Measurements from ENCODE around the gene SLC16A6. TPM values are rescaled to one million over a fixed set of nuclear protein-coding genes. Genes with fewer than 3 reads are reported as not detected.
A peak's percentile ranks its signal among the peaks of the same experiment; 100 is the strongest.

Gene SLC16A6
- total RNA-seq, 6 donors from 2014 or later: 2.4 to 9.9 (median 6.5) TPM

GRCh38 chr17:68248199-68248825, 42.6 kb downstream of the SLC16A6 start:
- 2 to 5% methylated on average over 11 to 18 of the region's 19 CpGs for WGBS, 2 donors
- TF ChIP-seq POLR2AphosphoS5 (IDR thresholded peaks at IDR 0.05): no peak
- no peak for TF ChIP-seq POLR2A (IDR thresholded peaks at IDR 0.05)
- no peak for TF ChIP-seq EP300 (IDR thresholded peaks at IDR 0.05)
- TF ChIP-seq, protein P1, sequence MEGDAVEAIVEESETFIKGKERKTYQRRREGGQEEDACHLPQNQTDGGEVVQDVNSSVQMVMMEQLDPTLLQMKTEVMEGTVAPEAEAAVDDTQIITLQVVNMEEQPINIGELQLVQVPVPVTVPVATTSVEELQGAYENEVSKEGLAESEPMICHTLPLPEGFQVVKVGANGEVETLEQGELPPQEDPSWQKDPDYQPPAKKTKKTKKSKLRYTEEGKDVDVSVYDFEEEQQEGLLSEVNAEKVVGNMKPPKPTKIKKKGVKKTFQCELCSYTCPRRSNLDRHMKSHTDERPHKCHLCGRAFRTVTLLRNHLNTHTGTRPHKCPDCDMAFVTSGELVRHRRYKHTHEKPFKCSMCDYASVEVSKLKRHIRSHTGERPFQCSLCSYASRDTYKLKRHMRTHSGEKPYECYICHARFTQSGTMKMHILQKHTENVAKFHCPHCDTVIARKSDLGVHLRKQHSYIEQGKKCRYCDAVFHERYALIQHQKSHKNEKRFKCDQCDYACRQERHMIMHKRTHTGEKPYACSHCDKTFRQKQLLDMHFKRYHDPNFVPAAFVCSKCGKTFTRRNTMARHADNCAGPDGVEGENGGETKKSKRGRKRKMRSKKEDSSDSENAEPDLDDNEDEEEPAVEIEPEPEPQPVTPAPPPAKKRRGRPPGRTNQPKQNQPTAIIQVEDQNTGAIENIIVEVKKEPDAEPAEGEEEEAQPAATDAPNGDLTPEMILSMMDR (IDR thresholded peaks at IDR 0.05): no peak
- Histone ChIP-seq H3K36me3 (peaks cover 0 to 10% (median 2%) of the 10 kb centered on the region in 4 donors), H3K4me1 (peaks cover 11 to 29% (median 15%) of the 10 kb centered on the region in 4 donors), H3K9me3 (no peaks in the 10 kb centered on the region), H3K4me3 (peak overlapping the region; percentile 58 to 90 (median 75)), H3K27me3 (no peaks in the 10 kb centered on the region), H3K27ac (peak overlapping the region; percentile 96 to 99 (median 98))
- DNase-seq (peak in 1 of 2 donors; percentile 65), ATAC-seq (ENCODE audit: low FRiP score in 2 of 2) (peak; percentile 63 to 64)

DNA sequence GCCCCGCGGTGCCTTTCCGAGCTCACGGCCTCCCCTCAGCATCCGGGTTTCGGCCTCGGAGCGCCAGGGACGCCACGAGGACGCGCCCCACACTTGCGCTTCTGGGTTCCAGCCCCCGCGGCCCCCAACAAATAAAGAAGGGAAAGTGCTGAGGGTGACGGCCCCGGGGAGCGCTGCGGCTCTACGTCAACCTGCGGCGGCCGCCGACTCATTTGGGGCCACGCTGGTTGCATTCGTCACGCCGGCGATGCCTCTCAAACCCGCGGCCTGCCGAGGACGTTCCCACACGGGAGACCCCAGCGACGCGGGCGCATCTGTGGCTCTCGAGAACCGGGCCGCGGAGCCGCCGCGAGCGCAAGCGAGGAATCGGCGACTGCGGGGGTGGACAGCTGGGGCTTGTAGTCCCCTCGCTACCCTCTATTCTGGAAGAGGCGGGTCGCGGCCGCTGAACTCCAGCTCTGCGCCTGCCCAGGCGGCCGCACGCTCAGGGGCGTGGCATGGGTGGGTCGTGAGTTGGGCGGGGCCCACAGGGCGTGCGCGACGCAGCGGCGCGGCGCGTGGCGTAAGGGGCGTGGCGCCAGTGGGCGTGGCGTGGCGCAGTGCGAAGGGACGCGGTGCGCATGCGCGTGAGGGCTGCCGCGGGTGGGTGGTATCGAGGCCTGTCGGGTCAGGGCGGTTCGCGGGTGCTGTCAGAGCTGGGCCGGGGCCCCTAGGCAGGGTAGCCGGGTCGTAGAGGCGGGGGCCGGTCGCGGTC, 43.3 kb downstream of the SLC16A6 start, which contains the start of gene AMZ2:
TSS of gene AMZ2 (plus strand) at position 599 of the 754 bp plus-strand sequence. CDS start 2,145 bp downstream, outside the sequence.
- no peaks in the 10 kb centered on the region for H3K27me3 ChIP-seq
- DNase-seq (peak; percentile 94 to 100), ATAC-seq (ENCODE audit: low FRiP score in 2 of 2) (peak; percentile 99)
- TF ChIP-seq POLR2AphosphoS5 (IDR thresholded peaks at IDR 0.05) (peak; percentile 97 to 98), EP300 (IDR thresholded peaks at IDR 0.05) (peak in 1 of 4 donors; percentile 10), POLR2A (IDR thresholded peaks at IDR 0.05) (peak in 3 of 4 donors; percentile 87 to 99 (median 90))
- TF ChIP-seq, protein P1 (IDR thresholded peaks at IDR 0.05): peak in 1 of 6 experiments; percentile 28
- WGBS, 2 donors: 0 to 1% methylated on average over 22 to 31 of the region's 97 CpGs
- H3K4me1 ChIP-seq: peaks cover 11 to 29% (median 15%) of the 10 kb centered on the region in 4 donors
- H3K9me3 ChIP-seq: no peaks in the 10 kb centered on the region
- peak within 1 kb of the TSS; percentile 96 to 99 (median 98) for H3K27ac ChIP-seq
- H3K36me3 ChIP-seq: peaks cover 0 to 7% (median 2%) of the 10 kb centered on the region in 4 donors
- peak within 1 kb of the TSS; percentile 71 to 90 (median 78) for H3K4me3 ChIP-seq

GRCh38 chr17:68246271-68247028, 44.5 kb downstream of the SLC16A6 start:
- no peaks in the 10 kb centered on the region for H3K27me3 ChIP-seq
- WGBS, 2 donors: 93 to 94% methylated on average over 24 of the region's 24 CpGs
- ATAC-seq (ENCODE audit: low FRiP score in 2 of 2): no peak
- H3K36me3 ChIP-seq: peaks cover 0 to 2% (median under 1%) of the 10 kb centered on the region in 4 donors
- peaks cover 11 to 29% (median 15%) of the 10 kb centered on the region in 4 donors for H3K4me1 ChIP-seq
- H3K4me3 ChIP-seq: peak overlapping the region in 3 of 4 donors; percentile 71 to 90 (median 79)
- H3K9me3 ChIP-seq: no peaks in the 10 kb centered on the region
- peak in 1 of 2 donors; percentile 51 for DNase-seq
- H3K27ac ChIP-seq: peak overlapping the region in 3 of 4 donors; percentile 97 to 99 (median 98)
- TF ChIP-seq POLR2AphosphoS5 (IDR thresholded peaks at IDR 0.05): no peak
- TF ChIP-seq POLR2A (IDR thresholded peaks at IDR 0.05): no peak
- no peak for TF ChIP-seq EP300 (IDR thresholded peaks at IDR 0.05)
- TF ChIP-seq, protein P1 (IDR thresholded peaks at IDR 0.05): no peak

DNA sequence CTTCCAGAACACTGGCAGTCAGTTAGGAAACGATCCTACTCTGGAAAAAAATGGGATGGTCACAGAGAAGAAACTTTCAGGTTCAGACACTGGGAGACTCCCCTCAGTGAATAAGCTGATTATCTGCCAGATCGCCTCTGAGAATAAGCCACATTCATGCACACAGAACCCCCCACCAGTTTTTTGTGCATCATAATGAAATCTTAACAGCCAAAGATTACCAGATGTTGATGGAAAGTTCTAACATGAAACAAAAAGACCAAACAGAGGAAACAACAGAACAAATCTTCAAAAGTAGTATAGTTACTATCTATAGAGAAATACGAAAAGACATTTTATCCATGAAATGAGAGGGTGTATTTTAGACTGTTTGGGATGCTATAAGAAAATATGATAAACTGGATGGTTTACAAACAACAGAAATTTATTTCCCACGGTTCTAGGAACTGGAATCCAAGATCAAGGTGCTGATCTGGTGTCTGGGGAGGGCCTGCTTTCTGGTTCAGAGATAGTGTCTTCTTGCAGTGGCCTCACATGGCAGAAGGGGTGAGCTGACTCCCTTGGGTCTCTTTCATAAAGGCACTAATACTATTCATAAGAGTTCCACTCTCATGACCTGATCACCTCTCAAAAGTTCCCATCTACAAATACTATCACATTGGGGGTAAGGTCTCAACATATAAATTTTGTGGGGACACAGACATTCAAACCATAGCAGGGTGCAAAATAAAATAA, 51.1 kb downstream of the SLC16A6 start:
- Histone ChIP-seq H3K36me3 (no peaks in the 10 kb centered on the region), H3K4me3 (no peak overlapping the region), H3K27ac (peak overlapping the region in 2 of 4 donors; percentile 15 to 65), H3K4me1 (peaks cover 0 to 23% (median 12%) of the 10 kb centered on the region in 4 donors), H3K9me3 (no peaks in the 10 kb centered on the region), H3K27me3 (no peaks in the 10 kb centered on the region)
- TF ChIP-seq, protein P1 (IDR thresholded peaks at IDR 0.05): no peak
- 86 to 88% methylated on average over 4 of the region's 4 CpGs for WGBS, 2 donors
- DNase-seq: no peak
- no peak for ATAC-seq (ENCODE audit: low FRiP score in 2 of 2)
